A673 (cell line): ENCODE results near the gene PAGR1. TPM values are rescaled to one million over a fixed set of nuclear protein-coding genes. Genes with fewer than 3 reads are reported as not detected.
"Not testable (repeated sequence)": the region's sequence is repeated elsewhere in the genome, so short reads cannot be mapped to it uniquely, and the experiment has no call there.

Experiments
- BruUV-seq: library from RNA; stranded (reverse); fragments of 400-500 nt; replicated peaks from 2 replicates; lab custom pipeline; 2021; lab: Mats Ljungman, UMichigan
- CTCF ChIA-PET: fragments of 300-600 bp; sonication (Branson Sonifier 250); formaldehyde crosslinking; loops from one replicate; lab custom pipeline; 2022; ENCODE audit warnings: antibody characterized with exemption; lab: Charles Lee
- POLR2A ChIA-PET: fragments of 300-600 bp; sonication (Branson Sonifier 250); formaldehyde crosslinking; loops from one replicate; lab custom pipeline; 2022; ENCODE audit warnings: antibody characterized with exemption; ENCODE audit not compliant: low non-redundant PET; lab: Charles Lee
- DNase-seq: peaks from one replicate; pipeline ENCODE4 v3.0.0-alpha.2; 2015; ENCODE audit warnings: low spot score
- H3K27ac ChIP-seq: fragments of 200-600 bp; sonication (generic); 2 replicates; pipeline ENCODE4 v1.5.1; 2016; ENCODE audit warnings: mixed run types, low read depth, mild to moderate bottlenecking, mixed read lengths, antibody characterized with exemption, low read length; ENCODE audit not compliant: poor library complexity, severe bottlenecking
- H3K27me3 ChIP-seq: fragments of 200-600 bp; sonication (generic); replicated peaks from 2 replicates; pipeline ENCODE4 v1.6.1; 2017; ENCODE audit warnings: mixed run types, low read depth, mild to moderate bottlenecking, mixed read lengths, antibody characterized with exemption, low read length; ENCODE audit not compliant: insufficient read depth, poor library complexity
- H3K36me3 ChIP-seq: fragments of 200-600 bp; sonication (generic); 2 replicates; pipeline ENCODE4 v1.6.1; 2016; ENCODE audit warnings: mixed run types, mild to moderate bottlenecking, mixed read lengths, antibody characterized with exemption, low read length; ENCODE audit not compliant: insufficient read depth, poor library complexity, severe bottlenecking
- H3K4me1 ChIP-seq: fragments of 200-600 bp; sonication (generic); 2 replicates; pipeline ENCODE4 v1.6.1; 2017; ENCODE audit warnings: mixed run types, mild to moderate bottlenecking, mixed read lengths, antibody characterized with exemption, low read length; ENCODE audit not compliant: insufficient read depth, poor library complexity, severe bottlenecking
- H3K4me3 ChIP-seq: fragments of 200-600 bp; sonication (generic); 2 replicates; pipeline ENCODE4 v1.5.1; 2016; ENCODE audit warnings: low read depth, mixed run types, mild to moderate bottlenecking, mixed read lengths, low read length; ENCODE audit not compliant: poor library complexity, severe bottlenecking
- H3K9me3 ChIP-seq: fragments of 200-600 bp; sonication (generic); 2 replicates; pipeline ENCODE4 v1.6.1; 2016; ENCODE audit warnings: mixed run types, low read depth, mild to moderate bottlenecking, mixed read lengths, antibody characterized with exemption, low read length; ENCODE audit not compliant: poor library complexity, severe bottlenecking
- EZH2 ChIP-seq: fragments of 200-600 bp; sonication (generic); IDR thresholded peaks from 2 replicates; pipeline ENCODE4 v1.6.1; 2017; ENCODE audit warnings: borderline replicate concordance, low read depth, mild to moderate bottlenecking, mixed read lengths, antibody characterized with exemption, low read length; ENCODE audit not compliant: poor library complexity, severe bottlenecking
- intact Hi-C: fragments of 100-400 bp; cut with micrococcal nuclease; formaldehyde crosslinking; loops from one replicate; pipeline ENCODE4 v1.10.0; 2022; ENCODE audit not compliant: unreplicated experiment
- total RNA-seq: library from RNA; stranded (reverse); gene quantifications from 2 replicates; pipeline ENCODE4 v1.2.3, GENCODE V29; 2021
- TF ChIP-seq, protein P1 (sequence below): fragments of 300-800, 200-600 bp; sonication (generic); conservative IDR thresholded peaks from 2 replicates; pipeline ENCODE4 v1.5.1; 2017; ENCODE audit warnings: low read depth, mild to moderate bottlenecking, antibody characterized with exemption, low read length, moderate library complexity, mixed read lengths

PAGR1 gene
- total RNA-seq, 1 experiment from 2014 or later: 47.4 TPM

DNA sequence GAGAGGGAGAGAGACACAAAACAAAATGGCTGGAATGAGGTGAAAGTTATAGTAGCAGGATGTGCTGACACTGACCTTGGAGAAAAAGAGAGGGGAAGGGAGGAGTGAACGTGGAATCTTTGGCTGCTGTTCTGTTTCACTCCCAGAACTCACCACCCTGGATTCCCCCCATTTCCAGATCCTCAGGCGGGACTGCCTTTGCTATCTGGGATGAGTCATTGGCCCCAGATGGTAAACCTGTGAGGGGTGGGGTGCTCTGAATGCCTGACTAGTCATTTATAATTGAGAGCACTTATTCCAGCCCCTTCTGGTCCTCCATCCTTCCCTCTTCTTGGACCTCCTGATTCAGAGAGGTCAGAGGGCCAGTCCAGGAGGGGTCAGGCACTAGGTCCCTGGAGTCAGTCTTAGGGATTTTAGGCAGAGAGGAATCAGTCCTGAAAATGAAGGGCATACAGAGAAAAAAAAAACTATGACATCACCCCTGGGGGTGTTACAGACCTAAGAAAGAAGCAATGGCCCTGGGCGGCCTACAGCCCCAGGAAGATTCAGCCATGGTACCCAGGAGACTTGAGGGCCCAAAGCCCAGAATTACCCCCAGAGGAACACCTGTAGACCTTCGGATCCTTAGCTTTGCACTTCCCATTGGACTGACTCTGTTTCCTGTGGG, 40.1 kb upstream of the PAGR1 start:
- no peak for TF ChIP-seq EZH2
- TF ChIP-seq, protein P1, sequence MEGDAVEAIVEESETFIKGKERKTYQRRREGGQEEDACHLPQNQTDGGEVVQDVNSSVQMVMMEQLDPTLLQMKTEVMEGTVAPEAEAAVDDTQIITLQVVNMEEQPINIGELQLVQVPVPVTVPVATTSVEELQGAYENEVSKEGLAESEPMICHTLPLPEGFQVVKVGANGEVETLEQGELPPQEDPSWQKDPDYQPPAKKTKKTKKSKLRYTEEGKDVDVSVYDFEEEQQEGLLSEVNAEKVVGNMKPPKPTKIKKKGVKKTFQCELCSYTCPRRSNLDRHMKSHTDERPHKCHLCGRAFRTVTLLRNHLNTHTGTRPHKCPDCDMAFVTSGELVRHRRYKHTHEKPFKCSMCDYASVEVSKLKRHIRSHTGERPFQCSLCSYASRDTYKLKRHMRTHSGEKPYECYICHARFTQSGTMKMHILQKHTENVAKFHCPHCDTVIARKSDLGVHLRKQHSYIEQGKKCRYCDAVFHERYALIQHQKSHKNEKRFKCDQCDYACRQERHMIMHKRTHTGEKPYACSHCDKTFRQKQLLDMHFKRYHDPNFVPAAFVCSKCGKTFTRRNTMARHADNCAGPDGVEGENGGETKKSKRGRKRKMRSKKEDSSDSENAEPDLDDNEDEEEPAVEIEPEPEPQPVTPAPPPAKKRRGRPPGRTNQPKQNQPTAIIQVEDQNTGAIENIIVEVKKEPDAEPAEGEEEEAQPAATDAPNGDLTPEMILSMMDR: no peak

DNA sequence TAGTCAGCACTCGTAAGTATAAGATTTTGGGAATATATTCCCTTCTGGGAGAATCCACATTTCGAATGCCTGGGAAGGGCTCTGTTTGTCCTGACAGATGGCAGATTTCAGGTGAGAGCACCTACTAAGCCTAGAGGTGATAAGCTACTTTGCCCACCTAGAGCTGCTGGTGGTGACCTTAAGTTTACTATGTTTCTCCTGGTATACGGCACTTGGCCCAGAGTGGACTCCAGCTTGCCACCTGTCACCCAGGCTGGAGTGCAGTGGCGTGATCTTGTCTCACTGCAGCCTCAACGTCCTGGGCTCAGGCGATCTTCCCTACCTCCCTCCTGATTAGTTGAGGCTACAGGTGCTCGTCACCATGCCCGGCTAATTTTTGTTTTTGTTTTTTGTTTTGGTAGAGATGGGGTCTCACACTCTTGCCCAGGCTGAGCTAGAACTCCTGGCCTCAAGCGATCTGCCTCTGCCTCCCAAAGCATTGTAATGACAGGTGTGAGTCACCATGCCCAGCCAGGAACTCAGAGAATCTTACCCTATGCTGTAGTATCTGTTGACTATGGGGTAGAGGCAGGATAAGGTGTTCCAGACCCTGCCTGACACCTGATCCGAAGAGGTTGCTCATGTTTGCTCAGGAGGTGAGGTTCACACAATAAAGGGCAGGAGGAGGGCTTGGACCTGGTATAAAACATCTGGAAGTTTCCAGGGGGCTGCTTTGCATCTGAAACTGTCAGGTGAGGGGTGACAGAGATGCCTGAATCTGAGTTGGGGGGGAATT, 38.2 kb upstream of the PAGR1 start, which contains the start of gene ZG16:
Gene ZG16, plus strand, starts transcription at position 681 of the 775 bp plus-strand sequence. CDS start 1,011 bp downstream, outside the sequence.
- no peaks in the 10 kb centered on the region for H3K4me1 ChIP-seq
- ChIA-PET POLR2A (no interaction called here), CTCF (no interaction called here)
- no peaks in the 10 kb centered on the region for H3K36me3 ChIP-seq
- DNase-seq: no peak
- no peaks in the 10 kb centered on the region for H3K9me3 ChIP-seq
- no TSS peak for BruUV-seq
- no peaks in the 10 kb centered on the region for H3K27me3 ChIP-seq
- no peak within 1 kb of the TSS for H3K27ac ChIP-seq
- intact Hi-C loops: no loop called here
- H3K4me3 ChIP-seq: no peak within 1 kb of the TSS
- TF ChIP-seq, protein P1: no peak
- no peak for TF ChIP-seq EZH2

More for the DNA sequence above, 40.1 kb upstream of the PAGR1 start:
- no peak overlapping the region for H3K27ac ChIP-seq
- POLR2A ChIA-PET: no interaction called here
- no peaks in the 10 kb centered on the region for H3K9me3 ChIP-seq
- CTCF ChIA-PET: no interaction called here
- intact Hi-C loops: no loop called here
- no peaks in the 10 kb centered on the region for H3K36me3 ChIP-seq
- no peak for DNase-seq
- no peaks in the 10 kb centered on the region for H3K4me1 ChIP-seq
- no TSS peak for BruUV-seq
- no peaks in the 10 kb centered on the region for H3K27me3 ChIP-seq
- no peak overlapping the region for H3K4me3 ChIP-seq

DNA sequence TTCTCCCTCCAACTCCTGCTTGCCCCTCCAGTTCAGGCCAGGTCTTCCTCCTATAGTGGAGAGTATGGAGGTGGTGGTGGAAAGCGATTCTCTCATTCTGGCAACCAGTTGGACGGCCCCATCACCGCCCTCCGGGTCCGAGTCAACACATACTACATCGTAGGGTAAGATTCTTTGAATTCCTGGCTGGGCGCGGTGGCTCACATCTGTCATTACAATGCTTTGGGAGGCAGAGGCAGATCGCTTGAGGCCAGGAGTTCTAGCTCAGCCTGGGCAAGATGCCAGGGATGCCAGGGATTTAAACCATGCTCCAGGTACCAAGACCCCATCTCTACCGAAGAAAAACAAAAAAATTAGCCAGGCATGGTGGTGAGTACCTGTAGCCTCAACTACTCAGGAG, 36.5 kb upstream of the PAGR1 start:
- intact Hi-C loops: no loop called here
- Histone ChIP-seq H3K27me3 (no peaks in the 10 kb centered on the region), H3K27ac (no peak overlapping the region), H3K36me3 (no peaks in the 10 kb centered on the region), H3K9me3 (no peaks in the 10 kb centered on the region), H3K4me1 (no peaks in the 10 kb centered on the region), H3K4me3 (no peak overlapping the region)
- CTCF ChIA-PET: no interaction called here
- DNase-seq: no peak
- no TSS peak for BruUV-seq
- TF ChIP-seq, protein P1: no peak
- no peak for TF ChIP-seq EZH2
- POLR2A ChIA-PET: no interaction called here

DNA sequence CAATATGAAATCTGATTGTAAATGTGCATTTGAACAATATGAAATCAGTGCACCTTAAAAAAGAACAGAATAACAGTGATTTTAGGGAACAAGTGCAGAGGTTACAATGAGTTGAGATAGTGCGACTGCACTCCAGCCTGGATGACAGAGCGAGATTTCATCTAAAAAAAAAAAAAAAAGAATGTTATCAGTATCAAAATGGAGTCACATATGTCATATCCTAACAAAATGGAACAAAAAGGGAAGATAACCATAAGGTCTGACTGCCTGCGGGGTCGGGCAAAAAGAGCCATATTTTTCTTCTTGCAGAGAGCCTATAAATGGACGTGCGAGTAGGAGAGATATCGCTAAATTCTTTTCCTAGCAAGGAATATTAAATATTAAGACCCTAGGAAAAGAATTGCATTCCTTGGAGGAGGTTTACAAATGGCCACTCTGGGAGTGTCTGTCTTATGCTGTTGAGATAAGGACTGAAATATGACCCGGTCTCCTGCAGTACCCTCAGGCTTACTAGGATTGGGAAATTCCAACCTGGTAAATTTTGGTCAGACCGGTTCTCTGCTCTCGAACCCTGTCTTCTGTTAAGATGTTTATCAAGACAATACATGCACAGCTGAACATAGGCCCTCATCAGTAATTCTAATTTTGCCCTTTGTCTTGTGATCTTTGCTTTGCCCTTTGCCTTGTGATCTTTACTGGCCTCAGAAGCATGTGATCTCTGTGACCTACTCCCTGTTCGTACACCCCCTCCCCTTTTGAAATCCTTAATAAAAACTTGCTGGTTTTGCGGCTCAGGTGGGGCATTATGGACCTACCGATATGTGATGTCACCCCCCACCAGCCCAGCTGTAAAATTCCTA, 32.6 kb upstream of the PAGR1 start:
- BruUV-seq, CTCF ChIA-PET, H3K9me3 ChIP-seq, H3K4me3 ChIP-seq, H3K4me1 ChIP-seq, intact Hi-C loops, H3K36me3 ChIP-seq, DNase-seq, H3K27me3 ChIP-seq, H3K27ac ChIP-seq, POLR2A ChIA-PET: not testable (repeated sequence)
